CD4-positive, alpha-beta T cell treated with Interleukin-15 for 1 hour (primary cell): Measurements from ENCODE around the gene PHPT1.
"Not testable (repeated sequence)": the region's sequence is repeated elsewhere in the genome, so short reads cannot be mapped to it uniquely, and the experiment has no call there.

Experiments used
- DNase-seq: peaks from one replicate; pipeline ENCODE4 v3.0.0-alpha.2; 2020

PHPT1 gene

GRCh38 chr9:136861874-136862457 lies 12.8 kb downstream of the PHPT1 start:
- DNase-seq: no peak

- peak; percentile 15 for DNase-seq
These were observed 13.8 kb downstream of the PHPT1 start for GRCh38 chr9:136862849-136863622.

GRCh38 chr9:136863623-136864273 lies 14.5 kb downstream of the PHPT1 start:
- peak; percentile 10 for DNase-seq

GRCh38 chr9:136865041-136865767 lies 16.0 kb downstream of the PHPT1 start:
- peak; percentile 13 for DNase-seq

GRCh38 chr9:136865768-136866103 lies 16.5 kb downstream of the PHPT1 start:
- no peak for DNase-seq

GRCh38 chr9:136866898-136867421 lies 17.8 kb downstream of the PHPT1 start:
- DNase-seq: not testable (repeated sequence)

GRCh38 chr9:136867480-136867879 lies 18.3 kb downstream of the PHPT1 start:
- no peak for DNase-seq

- no peak for DNase-seq
These were observed 18.7 kb downstream of the PHPT1 start for GRCh38 chr9:136867917-136868316.

- no peak for DNase-seq
These were observed 19.4 kb downstream of the PHPT1 start for GRCh38 chr9:136868644-136869043.

- DNase-seq: not testable (repeated sequence)
These were observed 20.4 kb downstream of the PHPT1 start for GRCh38 chr9:136869611-136870010.

GRCh38 chr9:136875155-136875554 lies 25.9 kb downstream of the PHPT1 start:
- no peak for DNase-seq

GRCh38 chr9:136876476-136876875 lies 27.3 kb downstream of the PHPT1 start:
- no peak for DNase-seq

- DNase-seq: no peak
These were observed 31.4 kb downstream of the PHPT1 start for GRCh38 chr9:136880651-136881050.

GRCh38 chr9:136881691-136882108 lies 32.5 kb downstream of the PHPT1 start:
- DNase-seq: no peak

GRCh38 chr9:136882109-136882946 lies 33.1 kb downstream of the PHPT1 start:
- DNase-seq: peak; percentile 86

- not testable (repeated sequence) for DNase-seq
These were observed 33.7 kb downstream of the PHPT1 start for GRCh38 chr9:136882947-136883283.

GRCh38 chr9:136883670-136884069 lies 34.5 kb downstream of the PHPT1 start:
- DNase-seq: not testable (repeated sequence)

GRCh38 chr9:136885950-136886578 lies 36.9 kb downstream of the PHPT1 start, which contains the start of gene TRAF2:
Gene TRAF2, plus strand, starts transcription at chr9:136886516. Its CDS starts 12,225 bp downstream, at chr9:136898741.
- DNase-seq: peak; percentile 98

- no peak for DNase-seq
These were observed 37.7 kb downstream of the PHPT1 start for GRCh38 chr9:136886610-136887597.

GRCh38 chr9:136888454-136888853 lies 39.2 kb downstream of the PHPT1 start:
- DNase-seq: no peak
